Measurements from ENCODE around the gene CCT3.
"Not testable (repeated sequence)": the region's sequence is repeated elsewhere in the genome, so short reads cannot be mapped to it uniquely, and the experiment has no call there.

The CCT3 gene

GRCh38 chr1:156368889-156369684 is 31.0 kb upstream of the CCT3 start, which contains the start of gene RHBG:
Gene RHBG (plus strand): TSS chr1:156369211. CDS start chr1:156369250, 39 bp downstream.
- DNase-seq (ENCODE audit: low read depth in 2 of 2): no peak

- no peak for DNase-seq (ENCODE audit: low read depth in 2 of 2)
These were observed 30.1 kb upstream of the CCT3 start for GRCh38 chr1:156368157-156368658.

GRCh38 chr1:156367383-156368156 is 29.5 kb upstream of the CCT3 start:
- no peak for DNase-seq (ENCODE audit: low read depth in 2 of 2)

GRCh38 chr1:156366378-156367166 is 28.5 kb upstream of the CCT3 start:
- DNase-seq (ENCODE audit: low read depth in 2 of 2): no peak

GRCh38 chr1:156365754-156366153 is 27.7 kb upstream of the CCT3 start:
- DNase-seq (ENCODE audit: low read depth in 2 of 2): no peak

- no peak for DNase-seq (ENCODE audit: low read depth in 2 of 2)
These were observed 22.4 kb upstream of the CCT3 start for GRCh38 chr1:156360534-156360933.

GRCh38 chr1:156359973-156360372 is 21.9 kb upstream of the CCT3 start:
- no peak for DNase-seq (ENCODE audit: low read depth in 2 of 2)

GRCh38 chr1:156359249-156359648 is 21.2 kb upstream of the CCT3 start:
- DNase-seq (ENCODE audit: low read depth in 2 of 2): no peak

GRCh38 chr1:156358641-156359040 is 20.5 kb upstream of the CCT3 start:
- DNase-seq (ENCODE audit: low read depth in 2 of 2): no peak

- no peak for DNase-seq (ENCODE audit: low read depth in 2 of 2)
These were observed 19.9 kb upstream of the CCT3 start for GRCh38 chr1:156357977-156358376.

GRCh38 chr1:156356875-156357534 is 18.9 kb upstream of the CCT3 start:
- peak; percentile 36 to 64 for DNase-seq (ENCODE audit: low read depth in 2 of 2)

- no peak for DNase-seq (ENCODE audit: low read depth in 2 of 2)
These were observed 18.3 kb upstream of the CCT3 start for GRCh38 chr1:156356262-156356874.

GRCh38 chr1:156352481-156352880 is 14.4 kb upstream of the CCT3 start:
- not testable (repeated sequence) for DNase-seq (ENCODE audit: low read depth in 2 of 2)

- DNase-seq (ENCODE audit: low read depth in 2 of 2): no peak
These were observed 9.2 kb upstream of the CCT3 start for GRCh38 chr1:156347331-156347730.

GRCh38 chr1:156346636-156347035 is 8.5 kb upstream of the CCT3 start:
- no peak for DNase-seq (ENCODE audit: low read depth in 2 of 2)

GRCh38 chr1:156346035-156346434 is 7.9 kb upstream of the CCT3 start:
- DNase-seq (ENCODE audit: low read depth in 2 of 2): not testable (repeated sequence)

GRCh38 chr1:156344409-156344808 is 6.3 kb upstream of the CCT3 start:
- DNase-seq (ENCODE audit: low read depth in 2 of 2): no peak

GRCh38 chr1:156342166-156342955 is 4.3 kb upstream of the CCT3 start:
- DNase-seq (ENCODE audit: low read depth in 2 of 2): no peak

- DNase-seq (ENCODE audit: low read depth in 2 of 2): no peak
These were observed 258 bp downstream of the CCT3 start for GRCh38 chr1:156337888-156338179.
